ENCODE data around the gene PLEKHA5. TPM values are rescaled to one million over a fixed set of nuclear protein-coding genes. Genes with fewer than 3 reads are reported as not detected.

PLEKHA5 gene
- total and polyA plus RNA-seq, 3 donors from 2014 or later: 22.4 to 37.5 (median 34.8) TPM

- no peaks in the 10 kb centered on the region for H3K9me3 ChIP-seq
- no peak for DNase-seq
- 81 to 93% methylated on average over 35 of the region's 35 CpGs for WGBS, 2 donors
These were observed 176.8 kb downstream of the PLEKHA5 start for GRCh38 chr12:19306366-19306765.

DNA sequence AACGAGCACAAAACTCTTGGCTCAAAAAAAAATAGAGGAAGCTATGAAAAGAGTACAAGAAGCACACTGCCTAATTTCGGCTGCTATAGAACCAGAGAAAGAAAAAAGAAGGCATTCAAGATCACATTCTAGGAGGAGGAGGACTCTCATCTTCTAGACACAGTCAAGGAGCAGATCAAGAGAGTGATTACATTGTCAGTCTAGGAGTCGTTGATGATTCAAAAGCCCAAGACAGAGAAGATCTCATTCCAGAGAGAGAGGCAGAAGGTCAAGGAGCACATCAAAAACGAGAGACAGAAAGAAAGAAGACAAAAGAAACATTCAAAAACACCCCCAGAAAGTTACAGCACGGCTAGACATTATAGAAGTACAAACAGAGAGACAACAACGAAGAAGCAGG is 177.9 kb downstream of the PLEKHA5 start:
- H3K9me3 ChIP-seq: no peaks in the 10 kb centered on the region
- H3K27ac ChIP-seq: no peak overlapping the region
- TF ChIP-seq POLR2A (IDR thresholded peaks at IDR 0.05): no peak
- TF ChIP-seq, protein P1, sequence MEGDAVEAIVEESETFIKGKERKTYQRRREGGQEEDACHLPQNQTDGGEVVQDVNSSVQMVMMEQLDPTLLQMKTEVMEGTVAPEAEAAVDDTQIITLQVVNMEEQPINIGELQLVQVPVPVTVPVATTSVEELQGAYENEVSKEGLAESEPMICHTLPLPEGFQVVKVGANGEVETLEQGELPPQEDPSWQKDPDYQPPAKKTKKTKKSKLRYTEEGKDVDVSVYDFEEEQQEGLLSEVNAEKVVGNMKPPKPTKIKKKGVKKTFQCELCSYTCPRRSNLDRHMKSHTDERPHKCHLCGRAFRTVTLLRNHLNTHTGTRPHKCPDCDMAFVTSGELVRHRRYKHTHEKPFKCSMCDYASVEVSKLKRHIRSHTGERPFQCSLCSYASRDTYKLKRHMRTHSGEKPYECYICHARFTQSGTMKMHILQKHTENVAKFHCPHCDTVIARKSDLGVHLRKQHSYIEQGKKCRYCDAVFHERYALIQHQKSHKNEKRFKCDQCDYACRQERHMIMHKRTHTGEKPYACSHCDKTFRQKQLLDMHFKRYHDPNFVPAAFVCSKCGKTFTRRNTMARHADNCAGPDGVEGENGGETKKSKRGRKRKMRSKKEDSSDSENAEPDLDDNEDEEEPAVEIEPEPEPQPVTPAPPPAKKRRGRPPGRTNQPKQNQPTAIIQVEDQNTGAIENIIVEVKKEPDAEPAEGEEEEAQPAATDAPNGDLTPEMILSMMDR (IDR thresholded peaks at IDR 0.05): no peak
- intact Hi-C loops (cut with DNase I; ENCODE audit: low total_unique reads): no loop called here
- no peak for DNase-seq
- H3K4me3 ChIP-seq: no peak overlapping the region
- no peaks in the 10 kb centered on the region for H3K27me3 ChIP-seq
- no peaks in the 10 kb centered on the region for H3K36me3 ChIP-seq (ENCODE audit: low read depth, missing control alignments)
- no peaks in the 10 kb centered on the region for H3K4me1 ChIP-seq
- 60 to 70% methylated on average over 6 of the region's 6 CpGs for WGBS, 2 donors

More at GRCh38 chr12:19306366-19306765, 176.8 kb downstream of the PLEKHA5 start:
- no peaks in the 10 kb centered on the region for H3K27me3 ChIP-seq
- no peak for TF ChIP-seq POLR2A (IDR thresholded peaks at IDR 0.05)
- TF ChIP-seq, protein P1 (IDR thresholded peaks at IDR 0.05): no peak
- H3K36me3 ChIP-seq (ENCODE audit: low read depth, missing control alignments): no peaks in the 10 kb centered on the region
- peak overlapping the region; percentile 10 to 29 for H3K4me3 ChIP-seq
- H3K4me1 ChIP-seq: no peaks in the 10 kb centered on the region
- no peak overlapping the region for H3K27ac ChIP-seq
- intact Hi-C loops (cut with DNase I; ENCODE audit: low total_unique reads): no loop called here

DNA sequence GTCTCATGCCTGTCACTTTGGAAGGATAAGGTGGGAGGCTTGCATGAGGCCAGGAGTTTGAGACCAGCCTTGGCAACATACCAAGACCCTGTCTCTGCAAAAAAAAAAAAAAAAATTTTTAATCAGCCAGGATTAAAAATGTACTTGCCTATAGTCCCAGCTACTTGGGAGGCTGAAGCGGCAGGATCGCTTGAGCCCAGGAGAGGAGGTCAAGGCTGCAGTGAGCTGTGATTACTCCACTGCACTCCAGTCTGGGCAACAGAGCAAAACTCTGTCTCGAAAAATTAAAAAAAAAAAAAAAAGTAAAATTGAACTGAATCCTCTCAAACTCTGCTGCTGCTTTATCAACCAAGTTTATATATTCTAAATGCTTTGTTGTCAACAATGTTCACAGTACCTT is 181.6 kb downstream of the PLEKHA5 start:
- no peak overlapping the region for H3K27ac ChIP-seq
- no peaks in the 10 kb centered on the region for H3K4me1 ChIP-seq
- no peaks in the 10 kb centered on the region for H3K27me3 ChIP-seq
- H3K9me3 ChIP-seq: no peaks in the 10 kb centered on the region
- intact Hi-C loops (cut with DNase I; ENCODE audit: low total_unique reads): no loop called here
- WGBS, 2 donors: 51 to 53% methylated on average over 3 of the region's 3 CpGs
- H3K36me3 ChIP-seq (ENCODE audit: low read depth, missing control alignments): no peaks in the 10 kb centered on the region
- peak; percentile 38 for DNase-seq
- TF ChIP-seq POLR2A (IDR thresholded peaks at IDR 0.05): no peak
- TF ChIP-seq, protein P1 (IDR thresholded peaks at IDR 0.05): no peak
- no peak overlapping the region for H3K4me3 ChIP-seq

GRCh38 chr12:19312637-19313036 is 183.1 kb downstream of the PLEKHA5 start:
- Histone ChIP-seq H3K27ac (no peak overlapping the region), H3K27me3 (no peaks in the 10 kb centered on the region), H3K9me3 (no peaks in the 10 kb centered on the region), H3K36me3 (ENCODE audit: low read depth, missing control alignments) (no peaks in the 10 kb centered on the region), H3K4me1 (no peaks in the 10 kb centered on the region), H3K4me3 (no peak overlapping the region)
- intact Hi-C loops (cut with DNase I; ENCODE audit: low total_unique reads): no loop called here
- DNase-seq: no peak
- TF ChIP-seq, protein P1 (IDR thresholded peaks at IDR 0.05): no peak
- no peak for TF ChIP-seq POLR2A (IDR thresholded peaks at IDR 0.05)
- 83 to 91% methylated on average over 2 of the region's 2 CpGs for WGBS, 2 donors

DNA sequence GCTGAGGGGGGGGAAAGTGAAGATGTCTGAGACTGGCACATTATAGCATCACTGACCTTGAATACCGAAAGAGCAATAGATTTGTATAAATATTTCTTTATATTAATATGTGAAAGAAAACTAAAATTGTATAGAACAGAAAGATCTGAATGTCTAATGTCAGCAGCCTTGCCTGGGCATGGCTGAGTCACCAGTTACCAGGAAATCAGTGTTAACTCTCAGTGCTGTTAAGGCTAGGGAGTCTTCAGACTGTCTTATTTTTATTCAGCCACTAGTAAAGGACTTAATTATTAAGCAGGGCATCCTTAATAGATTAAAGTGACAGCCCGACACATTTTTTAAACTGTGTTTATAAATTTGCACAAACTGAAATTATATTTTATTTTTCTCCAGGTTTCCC is 186.9 kb downstream of the PLEKHA5 start:
- DNase-seq: no peak
- WGBS, 2 donors: 77 to 89% methylated on average over 2 of the region's 2 CpGs
- no peak overlapping the region for H3K4me3 ChIP-seq
- H3K4me1 ChIP-seq: no peaks in the 10 kb centered on the region
- intact Hi-C loops (cut with DNase I; ENCODE audit: low total_unique reads): no loop called here
- no peaks in the 10 kb centered on the region for H3K36me3 ChIP-seq (ENCODE audit: low read depth, missing control alignments)
- H3K9me3 ChIP-seq: no peaks in the 10 kb centered on the region
- TF ChIP-seq POLR2A (IDR thresholded peaks at IDR 0.05): no peak
- TF ChIP-seq, protein P1 (IDR thresholded peaks at IDR 0.05): no peak
- no peak overlapping the region for H3K27ac ChIP-seq
- H3K27me3 ChIP-seq: no peaks in the 10 kb centered on the region

Data from testis (tissue), 3 donors.